Activated CD8-positive, alpha-beta memory T cell treated with anti-CD3 and anti-CD28 coated beads for 36 hours (primary cell): ENCODE measurements around the gene DDX42. TPM values are rescaled to one million over a fixed set of nuclear protein-coding genes. Genes with fewer than 3 reads are reported as not detected.
"Not testable (repeated sequence)": the region's sequence is repeated elsewhere in the genome, so short reads cannot be mapped to it uniquely, and the experiment has no call there.

Experiments used
- CTCF ChIA-PET: fragments of 350-600 bp; sonication (Branson Sonifier 250); formaldehyde crosslinking; loops from one replicate; lab custom pipeline; 2021; ENCODE audit warnings: antibody characterized with exemption; lab: Charles Lee
- POLR2A ChIA-PET: fragments of 350-600 bp; sonication (Branson Sonifier 250); formaldehyde crosslinking; loops from one replicate; lab custom pipeline; 2021; ENCODE audit warnings: antibody characterized with exemption; lab: Charles Lee
- total RNA-seq, 2 experiments: library from RNA; stranded (reverse); gene quantifications; one replicate each; pipeline ENCODE4 v1.2.3, GENCODE V29; 2021

Gene DDX42
- total RNA-seq, 2 experiments from 2014 or later: 102 to 113 TPM

DNA sequence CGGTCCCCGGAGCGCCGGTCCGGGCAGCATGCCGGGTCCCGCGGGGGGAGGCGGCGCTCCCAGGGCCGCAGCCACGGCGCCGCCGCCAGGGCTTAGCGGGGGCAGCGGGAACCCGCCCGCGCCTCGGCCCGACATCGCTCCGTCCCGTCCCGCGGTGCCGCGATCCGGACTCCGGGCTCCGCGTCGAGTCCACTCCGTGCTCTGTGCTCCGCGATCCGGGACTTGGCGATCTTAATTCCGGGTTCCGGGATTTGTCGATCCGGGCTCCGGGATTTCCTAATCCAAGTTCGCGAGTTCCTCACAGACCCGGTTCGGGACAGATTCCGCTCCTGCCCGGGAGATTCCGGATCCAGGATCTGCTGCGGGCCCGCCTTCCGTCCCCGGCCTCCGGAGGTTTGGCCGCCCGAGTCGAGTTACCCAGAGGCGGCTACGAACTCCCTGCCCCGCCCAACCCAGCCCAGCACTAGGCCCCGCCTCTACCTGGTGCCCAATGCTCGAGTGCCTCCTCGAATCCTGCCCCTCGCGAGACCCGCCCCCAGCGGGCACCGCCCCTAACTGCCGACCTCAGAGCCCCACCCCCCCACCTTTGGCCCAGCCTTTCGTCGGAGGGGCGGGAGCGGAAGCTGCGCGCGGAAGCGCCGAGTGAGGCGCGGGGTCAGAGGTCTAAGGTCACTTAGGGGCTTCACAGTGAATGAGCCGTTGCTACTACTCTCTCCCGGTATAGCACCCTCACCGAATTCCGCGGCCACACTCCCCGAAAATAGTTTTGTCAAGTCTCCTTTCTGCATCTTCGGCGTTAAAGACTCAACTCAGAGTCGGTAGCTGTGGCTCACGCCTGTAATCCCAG lies 68.8 kb downstream of the DDX42 start, which contains the start of gene SMARCD2:
Gene SMARCD2 (minus strand): TSS at position 146 of the 847 bp plus-strand sequence. CDS start 11 bp downstream, at position 135.
- CTCF ChIA-PET: interaction anchor here (1.0 kb wide), 1 partner anchor 40 kb away, joined by 3 read pairs; no protein-coding TSS in a partner anchor

GRCh38 chr17:63843387-63843888 lies 69.5 kb downstream of the DDX42 start:
- CTCF ChIA-PET: interaction anchor here (1.0 kb wide), 1 partner anchor 40 kb away, joined by 3 read pairs; no protein-coding TSS in a partner anchor
- POLR2A ChIA-PET: interaction anchor here (0.5 to 1.1 kb wide), 7 partner anchors 13 to 364 kb away, joined by 3 to 9 read pairs (median 6); partner anchors contain the start of gene CCDC47

More for the DNA sequence above, 68.8 kb downstream of the DDX42 start, which contains the start of gene SMARCD2:
- POLR2A ChIA-PET: interaction anchor here (0.9 to 1.1 kb wide), 4 partner anchors 12 to 144 kb away, joined by 3 to 9 read pairs (median 4); partner anchors contain the start of gene CCDC47

DNA sequence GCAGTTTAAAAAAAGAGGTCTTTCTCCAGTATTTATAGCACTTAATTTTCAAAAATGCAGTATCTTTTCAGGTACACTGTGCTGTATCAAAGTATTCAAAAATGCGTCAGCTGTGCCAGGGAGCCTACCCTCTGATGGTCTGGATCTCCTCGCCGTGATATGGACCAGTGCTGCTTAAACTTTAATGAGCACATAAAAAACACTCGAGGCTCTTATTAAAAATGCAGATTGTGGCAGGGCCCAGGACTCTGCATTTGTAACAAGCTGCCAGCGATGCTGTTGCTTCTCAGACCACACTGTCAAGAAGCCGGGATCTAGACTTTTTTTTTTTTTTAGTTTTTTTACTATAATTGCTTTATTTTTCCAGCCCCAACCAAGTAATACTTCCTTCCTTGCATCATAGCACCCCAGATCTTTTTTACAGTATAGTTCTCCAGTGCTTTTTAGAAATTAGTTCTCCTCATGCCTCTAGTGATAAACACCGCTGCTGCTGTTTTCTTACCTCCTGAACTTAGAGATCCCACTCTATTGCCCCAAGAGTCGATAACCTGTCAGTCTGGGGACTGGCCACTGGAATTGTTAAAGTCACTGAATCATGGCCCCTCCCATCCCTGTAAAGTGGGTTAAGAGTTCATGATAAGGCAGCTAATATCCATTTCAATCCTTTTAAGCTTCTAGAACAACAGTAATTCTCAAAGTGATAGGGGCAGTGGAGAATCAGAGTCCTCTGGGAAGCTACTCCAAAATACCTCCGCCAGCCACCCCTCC lies 70.1 kb downstream of the DDX42 start:
- POLR2A ChIA-PET: interaction anchor here (0.5 to 1.1 kb wide), 6 partner anchors 71 to 364 kb away, joined by 3 to 9 read pairs (median 6); partner anchors contain the start of gene CCDC47
- CTCF ChIA-PET: interaction anchor here (1.0 kb wide), 1 partner anchor 39 kb away, joined by 3 read pairs; no protein-coding TSS in a partner anchor

DNA sequence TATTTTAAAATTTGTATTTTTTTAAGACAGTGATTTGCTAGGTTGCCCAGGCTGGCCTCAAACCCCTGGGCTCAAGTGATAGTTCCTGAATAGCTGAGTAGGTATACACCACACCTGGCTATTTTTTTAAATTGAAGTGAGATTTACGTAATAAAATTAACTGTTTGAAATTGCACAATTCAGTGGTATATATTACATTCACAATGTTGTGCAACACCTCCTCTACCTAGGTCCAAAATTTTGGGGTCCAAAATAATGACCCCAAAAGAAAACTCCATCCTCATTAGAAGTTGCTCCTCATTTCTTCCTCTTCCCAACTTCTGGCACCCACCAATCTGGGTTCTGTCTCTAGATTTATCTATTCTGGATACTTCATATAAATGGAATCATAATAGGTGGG lies 71.5 kb downstream of the DDX42 start:
- POLR2A ChIA-PET: no interaction called here
- CTCF ChIA-PET: no interaction called here

DNA sequence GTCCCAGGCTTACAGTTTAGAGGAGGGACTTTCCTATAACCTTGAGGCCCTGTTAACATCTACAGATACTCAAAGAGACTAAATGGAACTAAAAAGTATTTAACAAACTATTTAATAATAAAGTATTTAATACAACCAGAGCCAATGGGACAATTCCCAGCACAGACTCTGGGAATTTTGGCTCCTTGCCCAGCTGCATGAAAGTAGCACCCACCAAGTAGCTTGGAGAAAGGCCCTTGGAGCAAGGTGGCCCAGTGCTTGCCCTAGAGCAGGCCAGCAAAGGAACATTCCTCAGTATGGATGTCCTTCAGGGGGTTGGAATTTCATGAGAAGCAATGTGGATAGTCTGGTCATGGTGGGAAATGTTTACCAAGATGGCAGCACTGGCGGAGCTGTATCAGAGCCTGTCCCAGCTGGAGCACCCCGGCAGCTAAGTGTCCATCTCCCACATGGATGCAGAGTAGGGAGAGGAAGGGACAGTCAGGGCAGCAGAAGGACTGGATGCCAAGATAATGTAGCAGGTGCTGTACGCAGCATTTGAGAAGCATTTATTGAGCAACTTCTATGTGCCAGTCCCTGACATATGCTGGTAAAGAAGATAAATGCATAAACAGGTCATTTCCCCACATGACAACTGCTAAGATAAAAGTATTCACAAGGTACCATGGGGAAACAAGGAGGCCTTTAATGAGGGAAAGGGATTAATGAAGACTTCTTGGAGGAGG lies 73.7 kb downstream of the DDX42 start:
- CTCF ChIA-PET: interaction anchor here (1.1 to 2.0 kb wide), 4 partner anchors 10 to 19 kb away, joined by 3 to 12 read pairs (median 4); no protein-coding TSS in a partner anchor
- POLR2A ChIA-PET: interaction anchor here (1.6 kb wide), 1 partner anchor 298 kb away, joined by 3 read pairs; no protein-coding TSS in a partner anchor

DNA sequence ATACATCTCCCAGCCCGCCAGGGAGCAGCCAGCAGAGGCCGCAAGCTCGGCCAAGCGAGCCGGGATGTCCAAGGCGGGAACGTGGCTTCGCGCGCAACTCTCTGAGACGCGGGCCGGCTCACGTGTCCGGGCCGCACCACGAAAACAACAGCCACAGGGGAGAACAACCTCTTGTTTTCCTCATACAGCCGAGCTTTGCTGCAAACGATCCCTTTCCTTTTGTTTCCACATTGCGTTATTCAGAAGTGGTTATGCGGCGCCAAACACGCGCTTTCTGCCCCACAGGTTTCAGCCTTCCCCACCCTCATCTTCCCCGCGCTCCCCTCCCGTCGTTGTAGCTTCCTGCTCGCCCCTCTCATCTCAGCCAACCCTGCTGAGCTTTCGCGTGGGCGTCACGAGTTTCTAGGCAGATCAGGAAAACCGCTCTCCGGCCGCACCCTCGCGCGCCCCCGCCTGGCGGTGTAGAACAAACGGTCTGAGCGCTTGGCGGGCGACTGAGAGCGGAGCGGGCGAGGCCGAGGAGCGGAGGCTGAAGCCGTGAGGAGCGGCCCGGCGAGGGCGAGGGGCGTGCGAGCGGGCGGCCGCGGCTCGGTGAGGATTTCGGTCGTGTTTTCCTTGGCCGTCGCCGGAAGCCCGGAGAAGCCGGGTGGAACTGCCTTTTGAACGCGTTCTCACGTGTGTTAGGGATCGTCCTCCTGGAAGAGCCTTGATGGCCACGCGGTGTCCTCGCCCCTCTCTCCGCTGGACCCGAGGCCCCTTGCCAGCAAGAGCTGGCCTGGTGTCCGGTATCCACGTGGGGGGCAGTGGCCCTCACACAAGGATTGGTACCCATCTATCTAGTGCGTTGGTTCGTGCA lies 75.1 kb downstream of the DDX42 start:
- ChIA-PET CTCF (interaction anchor here (0.7 to 2.0 kb wide), 16 partner anchors 8 to 423 kb away, joined by 3 to 12 read pairs (median 4); no protein-coding TSS in a partner anchor), POLR2A (interaction anchor here (1.0 to 1.6 kb wide), 4 partner anchors 23 to 297 kb away, joined by 3 read pairs; partner anchors contain the start of gene CCDC47)

GRCh38 chr17:63850401-63850800 lies 76.4 kb downstream of the DDX42 start:
- ChIA-PET POLR2A (no interaction called here), CTCF (interaction anchor here (0.7 to 1.2 kb wide), 2 partner anchors 15 to 117 kb away, joined by 3 read pairs; no protein-coding TSS in a partner anchor)

GRCh38 chr17:63853260-63853659 lies 79.3 kb downstream of the DDX42 start:
- POLR2A ChIA-PET: no interaction called here
- CTCF ChIA-PET: no interaction called here

- ChIA-PET POLR2A (no interaction called here), CTCF (interaction anchor here (1.2 kb wide), 1 partner anchor 11 kb away, joined by 5 read pairs; no protein-coding TSS in a partner anchor)
Measured at GRCh38 chr17:63854709-63855108, 80.7 kb downstream of the DDX42 start.

GRCh38 chr17:63855185-63855584 lies 81.2 kb downstream of the DDX42 start:
- ChIA-PET CTCF (interaction anchor here (1.2 kb wide), 1 partner anchor 11 kb away, joined by 5 read pairs; no protein-coding TSS in a partner anchor), POLR2A (no interaction called here)

- CTCF ChIA-PET: interaction anchor here (0.7 kb wide), 1 partner anchor 581 kb away, joined by 3 read pairs; no protein-coding TSS in a partner anchor
Measured at GRCh38 chr17:63856425-63856824, 82.5 kb downstream of the DDX42 start.

GRCh38 chr17:63859257-63859656 lies 85.3 kb downstream of the DDX42 start:
- ChIA-PET CTCF (interaction anchor here (2.2 kb wide), 1 partner anchor 10 kb away, joined by 11 read pairs; no protein-coding TSS in a partner anchor), POLR2A (no interaction called here)

More at GRCh38 chr17:63856425-63856824, 82.5 kb downstream of the DDX42 start:
- POLR2A ChIA-PET: not testable (repeated sequence)

DNA sequence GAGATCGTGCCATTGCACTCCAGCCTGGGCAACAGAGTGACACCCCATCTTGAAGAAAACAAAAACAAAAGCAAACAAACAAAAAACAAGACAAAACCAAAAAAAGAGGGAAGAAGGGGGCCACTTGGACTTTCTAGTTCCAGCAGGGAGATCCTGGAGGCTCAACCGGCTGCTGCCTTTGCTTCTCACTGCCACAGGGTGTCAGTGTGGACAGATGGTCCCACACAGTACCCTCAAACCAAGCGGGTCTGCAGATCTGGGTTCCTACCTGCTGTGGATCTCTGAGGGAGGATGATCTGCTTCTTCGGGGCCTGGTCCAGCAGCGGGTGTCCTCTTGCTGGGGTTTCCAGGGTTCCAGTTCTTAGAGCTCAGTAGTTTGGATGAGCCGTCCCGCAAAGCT lies 92.7 kb downstream of the DDX42 start:
- POLR2A ChIA-PET: not testable (repeated sequence)

More for the DNA sequence above, 92.7 kb downstream of the DDX42 start:
- CTCF ChIA-PET: interaction anchor here (0.9 to 2.5 kb wide), 5 partner anchors 12 to 124 kb away, joined by 3 to 8 read pairs (median 5); no protein-coding TSS in a partner anchor
